Testis (tissue), 2 donors: ENCODE measurements around the gene NKAIN4.

Experiments used
- POLR2A ChIP-seq: fragments of 450-650 bp; IDR thresholded peaks from one replicate; pipeline ENCODE4 v1.6.1; 2017; ENCODE audit warnings: antibody characterized with exemption, mild to moderate bottlenecking, moderate library complexity
- TF ChIP-seq, protein P1 (sequence below), 3 experiments: fragments of 450-650 bp in 2 of 3; fragments of 200-600 bp in 1 of 3; sonication (generic) in 1 of 3; IDR thresholded peaks; one replicate each; pipeline ENCODE4 v1.5.1; 2016 to 2019; ENCODE audit warnings: antibody characterized with exemption in 3 of 3, mild to moderate bottlenecking in 2 of 3, moderate library complexity in 1 of 3

DNA sequence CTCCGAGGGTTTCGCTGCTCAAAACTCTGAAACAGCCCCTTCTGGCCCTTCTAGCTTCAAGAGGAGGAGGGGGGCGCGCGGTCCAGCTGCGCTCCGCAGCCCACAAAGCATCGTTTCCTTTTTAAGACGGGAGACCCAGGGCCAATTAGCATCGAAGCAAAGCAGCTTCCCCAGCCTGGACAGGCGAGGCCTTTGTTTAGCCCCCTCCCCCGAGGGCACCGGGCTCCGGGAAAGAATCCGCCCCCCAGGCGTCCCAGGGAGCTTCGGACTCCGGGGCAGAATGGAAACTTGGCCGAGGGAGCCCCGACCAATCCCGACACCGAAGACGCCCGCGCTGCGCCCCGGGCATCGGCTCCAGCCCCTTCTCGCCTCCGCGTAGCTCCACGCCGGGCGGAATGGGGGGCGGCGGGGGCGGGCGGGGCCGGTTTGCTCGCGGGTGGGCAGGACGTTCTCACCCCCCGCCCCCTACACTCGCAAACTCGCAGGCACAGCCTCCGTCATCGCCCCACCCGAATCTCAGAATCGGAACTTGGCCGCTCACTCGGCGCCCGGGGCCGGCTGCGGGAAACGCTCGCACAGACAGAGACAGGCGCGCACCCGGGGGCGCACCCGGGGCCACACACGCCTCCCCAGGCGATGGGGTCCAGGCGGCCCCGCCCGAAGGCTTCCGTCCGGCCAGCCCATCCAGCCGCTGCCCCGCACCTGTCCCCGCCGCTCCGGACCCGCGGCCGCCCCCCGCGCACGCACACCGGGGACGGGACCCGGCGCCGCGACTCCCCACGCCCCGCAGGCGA lies 628 bp downstream of the NKAIN4 start:
- TF ChIP-seq, protein P1, sequence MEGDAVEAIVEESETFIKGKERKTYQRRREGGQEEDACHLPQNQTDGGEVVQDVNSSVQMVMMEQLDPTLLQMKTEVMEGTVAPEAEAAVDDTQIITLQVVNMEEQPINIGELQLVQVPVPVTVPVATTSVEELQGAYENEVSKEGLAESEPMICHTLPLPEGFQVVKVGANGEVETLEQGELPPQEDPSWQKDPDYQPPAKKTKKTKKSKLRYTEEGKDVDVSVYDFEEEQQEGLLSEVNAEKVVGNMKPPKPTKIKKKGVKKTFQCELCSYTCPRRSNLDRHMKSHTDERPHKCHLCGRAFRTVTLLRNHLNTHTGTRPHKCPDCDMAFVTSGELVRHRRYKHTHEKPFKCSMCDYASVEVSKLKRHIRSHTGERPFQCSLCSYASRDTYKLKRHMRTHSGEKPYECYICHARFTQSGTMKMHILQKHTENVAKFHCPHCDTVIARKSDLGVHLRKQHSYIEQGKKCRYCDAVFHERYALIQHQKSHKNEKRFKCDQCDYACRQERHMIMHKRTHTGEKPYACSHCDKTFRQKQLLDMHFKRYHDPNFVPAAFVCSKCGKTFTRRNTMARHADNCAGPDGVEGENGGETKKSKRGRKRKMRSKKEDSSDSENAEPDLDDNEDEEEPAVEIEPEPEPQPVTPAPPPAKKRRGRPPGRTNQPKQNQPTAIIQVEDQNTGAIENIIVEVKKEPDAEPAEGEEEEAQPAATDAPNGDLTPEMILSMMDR (IDR thresholded peaks at IDR 0.05), result no peak
- TF ChIP-seq POLR2A, result no peak
